Measurements from ENCODE around the gene ATP5PB. TPM values are rescaled to one million over a fixed set of nuclear protein-coding genes. Genes with fewer than 3 reads are reported as not detected.

ATP5PB gene
- total RNA-seq, 2 experiments from 2014 or later, result 47.3 to 51.5 TPM

- Histone ChIP-seq H3K4me1 (ENCODE audit: insufficient read depth, low read length) (peaks cover 53% of the 10 kb centered on the region), H3K4me3 (ENCODE audit: low read length) (peak overlapping the region; percentile 38), H3K27me3 (ENCODE audit: control insufficient read depth in 1 of 2, insufficient read depth in 2 of 2, low read length in 2 of 2) (no peaks in the 10 kb centered on the region), H3K27ac (ENCODE audit: low read depth in 1 of 2, low read length in 2 of 2) (peak overlapping the region; percentile 75 to 84), H3K36me3 (ENCODE audit: insufficient read depth, low read length) (peaks cover 9% of the 10 kb centered on the region), H3K9me3 (ENCODE audit: control insufficient read depth in 1 of 2, insufficient read depth in 1 of 2, low read length in 2 of 2) (no peaks in the 10 kb centered on the region)
- DNase-seq (peak in 1 of 14 experiments; percentile 36), ATAC-seq (ENCODE audit: poor library complexity) (peak; percentile 15)
- ChIA-PET CTCF (interaction anchor here (1.2 to 2.3 kb wide), 3 partner anchors 38 to 71 kb away, joined by 3 to 7 read pairs (median 3); no protein-coding TSS in a partner anchor), POLR2A (interaction anchor here (0.7 to 7.7 kb wide), 8 partner anchors 10 to 255 kb away, joined by 3 to 81 read pairs (median 4); no protein-coding TSS in a partner anchor)
- no peak for TF ChIP-seq CTCF (IDR thresholded peaks at IDR 0.05)
- no peaks in the 10 kb centered on the region for H3K9me3 Mint-ChIP-seq
- no peak overlapping the region for H3K4me3 Mint-ChIP-seq
- peaks cover 20% of the 10 kb centered on the region for H3K4me1 Mint-ChIP-seq (ENCODE audit: low read depth)
- peaks cover 17% of the 10 kb centered on the region for H3K36me3 Mint-ChIP-seq (ENCODE audit: low read depth)
- no peaks in the 10 kb centered on the region for H3K27me3 Mint-ChIP-seq
- H3K27ac Mint-ChIP-seq, result no peak overlapping the region
- intact Hi-C loops (cut with DNase I, micrococcal nuclease), result loop anchor here (2.0 to 10.0 kb wide), 4 partner anchors 22 to 294 kb away; partner anchors contain the start of genes ATP5PB (in 1 of the 2) and WDR77 (in 1 of the 2)
Observed at GRCh38 chr1:111470596-111470995, 21.3 kb downstream of the ATP5PB start.

GRCh38 chr1:111471012-111471411, 21.7 kb downstream of the ATP5PB start:
- DNase-seq (peak; percentile 40 to 94 (median 62)), ATAC-seq (ENCODE audit: poor library complexity) (peak; percentile 92)
- no peak for TF ChIP-seq CTCF (IDR thresholded peaks at IDR 0.05)
- ChIA-PET CTCF (interaction anchor here (0.7 to 2.3 kb wide), 5 partner anchors 11 to 71 kb away, joined by 3 to 7 read pairs (median 3); no protein-coding TSS in a partner anchor), POLR2A (interaction anchor here (0.6 to 7.7 kb wide), 12 partner anchors 10 to 464 kb away, joined by 3 to 81 read pairs (median 4); partner anchors contain the start of genes ADORA3 and TMIGD3)
- Mint-ChIP-seq H3K4me3 (no peak overlapping the region), H3K27ac (no peak overlapping the region), H3K27me3 (no peaks in the 10 kb centered on the region), H3K4me1 (ENCODE audit: low read depth) (peaks cover 24% of the 10 kb centered on the region), H3K36me3 (ENCODE audit: low read depth) (peaks cover 18% of the 10 kb centered on the region), H3K9me3 (no peaks in the 10 kb centered on the region)
- no peaks in the 10 kb centered on the region for H3K9me3 ChIP-seq (ENCODE audit: control insufficient read depth in 1 of 2, insufficient read depth in 1 of 2, low read length in 2 of 2)
- H3K36me3 ChIP-seq (ENCODE audit: insufficient read depth, low read length), result peaks cover 9% of the 10 kb centered on the region
- H3K4me1 ChIP-seq (ENCODE audit: insufficient read depth, low read length), result peaks cover 57% of the 10 kb centered on the region
- intact Hi-C loops (cut with DNase I, micrococcal nuclease), result loop anchor here (2.0 to 10.0 kb wide), 4 partner anchors 22 to 294 kb away; partner anchors contain the start of genes ATP5PB (in 1 of the 2) and WDR77 (in 1 of the 2)
- no peaks in the 10 kb centered on the region for H3K27me3 ChIP-seq (ENCODE audit: control insufficient read depth in 1 of 2, insufficient read depth in 2 of 2, low read length in 2 of 2)
- H3K27ac ChIP-seq (ENCODE audit: low read depth in 1 of 2, low read length in 2 of 2), result peak overlapping the region; percentile 75 to 84
- H3K4me3 ChIP-seq (ENCODE audit: low read length), result peak overlapping the region; percentile 38

- Mint-ChIP-seq H3K36me3 (ENCODE audit: low read depth) (peaks cover 20% of the 10 kb centered on the region), H3K4me1 (ENCODE audit: low read depth) (peaks cover 29% of the 10 kb centered on the region), H3K27me3 (no peaks in the 10 kb centered on the region), H3K9me3 (no peaks in the 10 kb centered on the region), H3K4me3 (no peak overlapping the region), H3K27ac (no peak overlapping the region)
- ATAC-seq (ENCODE audit: poor library complexity), result no peak
- POLR2A ChIA-PET, result interaction anchor here (0.6 to 7.7 kb wide), 11 partner anchors 9 to 465 kb away, joined by 3 to 81 read pairs (median 4); partner anchors contain the start of genes ADORA3 and TMIGD3
- Histone ChIP-seq H3K36me3 (ENCODE audit: insufficient read depth, low read length) (peaks cover 9% of the 10 kb centered on the region), H3K4me1 (ENCODE audit: insufficient read depth, low read length) (peaks cover 62% of the 10 kb centered on the region), H3K27ac (ENCODE audit: low read depth in 1 of 2, low read length in 2 of 2) (peak overlapping the region; percentile 75 to 84), H3K4me3 (ENCODE audit: low read length) (peak overlapping the region; percentile 38), H3K27me3 (ENCODE audit: control insufficient read depth in 1 of 2, insufficient read depth in 2 of 2, low read length in 2 of 2) (no peaks in the 10 kb centered on the region), H3K9me3 (ENCODE audit: control insufficient read depth in 1 of 2, insufficient read depth in 1 of 2, low read length in 2 of 2) (no peaks in the 10 kb centered on the region)
- intact Hi-C loops (cut with DNase I, micrococcal nuclease), result loop anchor here (2.0 to 10.0 kb wide), 4 partner anchors 23 to 293 kb away; partner anchors contain the start of genes ATP5PB (in 1 of the 2) and WDR77 (in 1 of the 2)
- no peak for DNase-seq
- CTCF ChIA-PET, result interaction anchor here (0.5 to 2.3 kb wide), 5 partner anchors 10 to 352 kb away, joined by 3 to 7 read pairs (median 3); no protein-coding TSS in a partner anchor
- no peak for TF ChIP-seq CTCF (IDR thresholded peaks at IDR 0.05)
Observed at GRCh38 chr1:111471538-111471937, 22.3 kb downstream of the ATP5PB start.

Measured in CD4-positive, alpha-beta T cell (primary cell).